Measurements from ENCODE around the gene GHITM.
"Not testable (repeated sequence)": the region's sequence is repeated elsewhere in the genome, so short reads cannot be mapped to it uniquely, and the experiment has no call there.

The GHITM gene

GRCh38 chr10:84160663-84161362, 21.5 kb downstream of the GHITM start:
- DNase-seq (ENCODE audit: low read depth), result no peak
- no peak overlapping the region for H3K4me3 ChIP-seq (ENCODE audit: low read length)
- no peak for TF ChIP-seq CTCF (conservative IDR thresholded peaks at IDR 0.05; ENCODE audit: low read length)

GRCh38 chr10:84163996-84164395, 24.7 kb downstream of the GHITM start:
- H3K4me3 ChIP-seq (ENCODE audit: low read length), result no peak overlapping the region
- DNase-seq (ENCODE audit: low read depth), result no peak
- TF ChIP-seq CTCF (conservative IDR thresholded peaks at IDR 0.05; ENCODE audit: low read length), result no peak

GRCh38 chr10:84164442-84164841, 25.1 kb downstream of the GHITM start:
- no peak for TF ChIP-seq CTCF (conservative IDR thresholded peaks at IDR 0.05; ENCODE audit: low read length)
- H3K4me3 ChIP-seq (ENCODE audit: low read length), result no peak overlapping the region
- no peak for DNase-seq (ENCODE audit: low read depth)

- H3K4me3 ChIP-seq (ENCODE audit: low read length), result no peak overlapping the region
- no peak for TF ChIP-seq CTCF (conservative IDR thresholded peaks at IDR 0.05; ENCODE audit: low read length)
- no peak for DNase-seq (ENCODE audit: low read depth)
Observed at GRCh38 chr10:84166620-84167288, 27.4 kb downstream of the GHITM start.

- H3K4me3 ChIP-seq (ENCODE audit: low read length); DNase-seq (ENCODE audit: low read depth): not testable (repeated sequence)
Observed at GRCh38 chr10:84167289-84167653, 28.0 kb downstream of the GHITM start.

- not testable (repeated sequence) for DNase-seq (ENCODE audit: low read depth); H3K4me3 ChIP-seq (ENCODE audit: low read length)
Observed at GRCh38 chr10:84168382-84168781, 29.1 kb downstream of the GHITM start.

- DNase-seq (ENCODE audit: low read depth); H3K4me3 ChIP-seq (ENCODE audit: low read length): not testable (repeated sequence)
Observed at GRCh38 chr10:84171237-84171636, 31.9 kb downstream of the GHITM start.

GRCh38 chr10:84171700-84172466, 32.6 kb downstream of the GHITM start:
- not testable (repeated sequence) for H3K4me3 ChIP-seq (ENCODE audit: low read length); DNase-seq (ENCODE audit: low read depth)

Data from AG10803 (cell line).